Fibroblast of the aortic adventitia (primary cell): ENCODE results near the gene ST3GAL3. TPM values are rescaled to one million over a fixed set of nuclear protein-coding genes. Genes with fewer than 3 reads are reported as not detected.

Experiments
- DNase-seq: peaks from one replicate; pipeline ENCODE4 v3.0.0-alpha.2; 2010; ENCODE audit warnings: low read depth
- H3K4me3 ChIP-seq: 2 replicates; pipeline ENCODE4 v1.5.1; 2011; ENCODE audit warnings: low read depth, mild to moderate bottlenecking, control low read depth, low read length, moderate library complexity
- total RNA-seq: library from RNA; depleted of rRNA; stranded (reverse); fragments of >200 nt; gene quantifications from 2 replicates; pipeline ENCODE4 v1.2.3, GENCODE V29; 2012; ENCODE audit warnings: low replicate concordance
- TF ChIP-seq, protein P1 (sequence below): IDR thresholded peaks from 2 replicates; pipeline ENCODE4 v1.5.1; 2011; ENCODE audit warnings: mild to moderate bottlenecking, low read length, control low read depth, inconsistent platforms; ENCODE audit not compliant: insufficient read depth

ST3GAL3 gene
- total RNA-seq, 1 donor: 24.0 TPM

DNA sequence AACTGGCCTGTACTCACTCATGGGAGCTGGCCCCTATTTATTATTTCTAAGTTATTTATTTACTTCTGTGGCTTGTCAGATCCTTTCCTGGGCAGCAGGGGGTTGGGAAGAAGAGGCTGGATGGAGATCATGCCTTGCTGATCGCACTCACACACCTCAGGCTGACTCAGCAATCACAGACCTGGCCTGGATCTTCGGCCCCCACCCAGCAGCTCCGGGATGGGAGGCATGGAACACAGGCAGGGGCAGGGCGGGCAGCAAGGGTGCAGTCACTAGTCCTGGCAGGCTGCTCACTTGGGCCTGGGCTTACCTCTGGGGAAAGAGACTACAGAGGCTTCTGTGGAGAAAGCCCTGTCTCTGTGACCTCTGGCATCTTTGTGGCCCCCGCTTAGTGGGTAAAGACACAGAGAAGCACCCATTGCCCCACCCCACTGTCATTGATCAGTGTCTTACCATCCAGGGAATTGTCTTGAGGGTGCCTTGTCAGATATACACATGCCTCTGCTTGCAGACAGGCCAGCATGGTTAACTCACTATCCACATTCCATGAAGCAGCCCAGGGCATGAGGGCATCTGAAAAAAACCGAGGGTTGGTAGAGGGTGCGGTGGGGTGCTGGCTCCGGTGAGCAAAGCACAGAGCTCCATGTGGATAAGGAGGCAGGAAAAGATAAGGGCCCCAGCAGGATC is 230.0 kb downstream of the ST3GAL3 start:
- DNase-seq: no peak
- TF ChIP-seq, protein P1, sequence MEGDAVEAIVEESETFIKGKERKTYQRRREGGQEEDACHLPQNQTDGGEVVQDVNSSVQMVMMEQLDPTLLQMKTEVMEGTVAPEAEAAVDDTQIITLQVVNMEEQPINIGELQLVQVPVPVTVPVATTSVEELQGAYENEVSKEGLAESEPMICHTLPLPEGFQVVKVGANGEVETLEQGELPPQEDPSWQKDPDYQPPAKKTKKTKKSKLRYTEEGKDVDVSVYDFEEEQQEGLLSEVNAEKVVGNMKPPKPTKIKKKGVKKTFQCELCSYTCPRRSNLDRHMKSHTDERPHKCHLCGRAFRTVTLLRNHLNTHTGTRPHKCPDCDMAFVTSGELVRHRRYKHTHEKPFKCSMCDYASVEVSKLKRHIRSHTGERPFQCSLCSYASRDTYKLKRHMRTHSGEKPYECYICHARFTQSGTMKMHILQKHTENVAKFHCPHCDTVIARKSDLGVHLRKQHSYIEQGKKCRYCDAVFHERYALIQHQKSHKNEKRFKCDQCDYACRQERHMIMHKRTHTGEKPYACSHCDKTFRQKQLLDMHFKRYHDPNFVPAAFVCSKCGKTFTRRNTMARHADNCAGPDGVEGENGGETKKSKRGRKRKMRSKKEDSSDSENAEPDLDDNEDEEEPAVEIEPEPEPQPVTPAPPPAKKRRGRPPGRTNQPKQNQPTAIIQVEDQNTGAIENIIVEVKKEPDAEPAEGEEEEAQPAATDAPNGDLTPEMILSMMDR: no peak
- H3K4me3 ChIP-seq: no peak overlapping the region

DNA sequence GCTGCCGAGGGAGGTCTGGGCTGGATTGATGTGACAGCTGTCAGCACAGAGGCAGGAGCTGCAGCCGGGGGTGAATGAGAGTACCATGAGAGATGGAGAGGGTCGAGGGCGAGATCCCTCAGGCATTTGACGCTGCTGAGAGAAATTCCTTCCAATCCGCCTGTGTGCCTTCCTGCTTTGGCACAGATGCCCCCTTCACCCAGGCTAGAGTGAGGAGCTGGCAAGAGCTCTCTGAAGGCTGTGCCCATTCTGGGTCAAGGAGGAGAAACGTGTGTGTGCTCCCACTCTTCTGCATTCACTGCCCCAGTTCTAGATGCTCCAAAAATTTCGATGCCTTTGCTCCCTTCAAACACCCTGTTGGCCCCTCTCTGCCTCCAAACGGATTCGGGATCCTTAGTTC is 231.0 kb downstream of the ST3GAL3 start:
- no peak overlapping the region for H3K4me3 ChIP-seq
- DNase-seq: no peak
- TF ChIP-seq, protein P1: no peak

DNA sequence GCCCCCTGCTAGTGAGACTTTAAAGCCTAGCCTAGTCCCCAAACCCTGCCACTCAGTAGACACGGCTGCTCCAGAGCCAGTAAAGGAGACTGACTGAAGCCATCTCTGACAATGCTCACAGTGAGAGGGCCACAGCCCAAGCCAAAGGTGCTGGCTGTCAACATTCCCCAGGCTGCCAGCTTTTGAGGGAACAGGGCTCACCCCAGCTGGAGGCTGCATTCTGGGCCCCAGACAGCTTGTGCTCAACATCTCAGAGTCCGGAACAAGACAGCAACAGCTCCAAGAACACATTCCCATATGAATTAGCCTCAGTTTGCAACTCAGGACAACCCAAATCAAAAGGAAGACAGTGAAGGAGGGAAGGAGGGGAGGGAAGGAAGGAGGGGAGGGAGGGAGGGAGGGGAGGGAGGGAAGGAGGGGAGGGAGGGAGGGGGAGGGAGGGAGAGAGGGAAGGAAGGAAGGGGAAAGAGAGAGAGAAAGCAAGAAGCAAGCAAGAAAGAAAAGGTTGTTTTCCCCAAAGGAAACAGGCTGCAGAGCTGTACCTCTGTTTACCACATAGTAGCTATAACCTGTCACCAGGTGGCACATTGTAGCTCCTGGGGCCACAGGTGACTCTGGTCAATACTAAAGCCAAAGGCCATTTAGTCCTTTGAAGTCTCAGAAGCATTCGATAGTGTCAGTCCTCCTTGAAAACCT is 231.7 kb downstream of the ST3GAL3 start:
- H3K4me3 ChIP-seq: no peak overlapping the region
- TF ChIP-seq, protein P1: no peak
- DNase-seq: no peak

DNA sequence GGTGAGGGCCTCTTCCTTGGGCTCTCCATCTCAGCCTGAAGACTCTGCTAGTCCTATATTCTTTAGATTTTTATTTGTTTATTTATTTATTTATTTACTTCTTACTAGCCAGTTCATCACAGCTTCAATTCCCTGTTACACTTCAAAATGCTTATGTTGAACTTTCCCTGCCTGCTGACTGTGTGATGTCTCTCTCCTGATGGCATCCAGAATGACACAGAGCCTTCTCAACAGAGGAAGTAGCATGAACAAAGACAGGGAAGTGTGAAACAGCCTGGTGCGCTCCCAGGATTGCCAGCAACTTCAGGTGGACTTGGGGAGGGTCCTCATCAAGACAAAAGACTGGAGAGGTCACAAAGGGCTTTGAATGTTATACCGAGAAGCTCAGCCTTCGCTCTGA is 235.1 kb downstream of the ST3GAL3 start:
- H3K4me3 ChIP-seq: no peak overlapping the region
- TF ChIP-seq, protein P1: no peak
- DNase-seq: no peak

DNA sequence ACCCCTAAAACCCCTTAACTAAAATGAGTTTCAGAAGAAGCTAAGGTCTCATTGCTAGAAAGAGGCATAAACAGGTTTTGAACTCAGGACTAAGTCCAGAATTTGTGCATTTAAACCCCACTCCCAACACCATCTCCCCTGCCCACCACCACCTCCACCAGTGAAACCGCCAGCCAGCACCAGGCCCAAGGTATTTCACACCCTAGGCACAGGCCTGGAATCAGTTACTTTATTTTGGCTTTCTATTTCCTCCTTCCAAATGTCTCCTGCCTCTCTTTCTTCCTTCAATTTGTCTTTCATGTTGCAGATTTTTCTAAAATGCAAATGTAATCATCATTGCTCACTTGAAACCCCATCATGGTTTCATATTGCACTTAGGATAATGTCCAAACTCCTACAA is 237.5 kb downstream of the ST3GAL3 start:
- TF ChIP-seq, protein P1: no peak
- H3K4me3 ChIP-seq: no peak overlapping the region
- no peak for DNase-seq

DNA sequence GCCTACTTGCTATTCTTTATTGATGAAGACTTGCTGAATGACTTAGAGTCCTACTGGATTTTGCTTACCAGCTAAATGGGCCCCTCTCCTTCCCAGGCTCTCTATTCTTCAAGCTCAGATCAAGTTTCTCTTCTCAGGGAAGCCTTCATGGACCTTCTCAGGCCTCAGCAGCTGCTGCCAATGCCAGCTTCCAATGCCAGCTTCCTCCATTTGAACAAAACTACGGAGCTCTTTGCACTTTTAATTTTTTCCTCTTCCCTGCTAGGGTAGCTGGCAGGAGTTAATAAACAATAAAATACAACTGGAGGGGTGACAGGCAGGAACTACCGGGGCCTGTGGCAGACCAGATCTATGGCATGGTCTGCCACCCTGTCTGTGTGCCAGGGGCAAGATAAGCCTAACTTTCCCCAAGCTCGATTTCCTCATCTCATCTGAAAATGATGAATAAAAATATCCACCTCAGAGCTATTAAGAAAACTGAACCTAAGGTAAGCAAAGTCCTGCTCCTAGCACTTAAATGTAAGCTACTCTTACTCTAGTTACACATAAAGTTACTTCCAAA is 238.4 kb downstream of the ST3GAL3 start:
- no peak for DNase-seq
- H3K4me3 ChIP-seq: peak overlapping the region; percentile 96
- TF ChIP-seq, protein P1: no peak
